ENCODE results near the gene SLC7A4. TPM values are rescaled to one million over a fixed set of nuclear protein-coding genes. Genes with fewer than 3 reads are reported as not detected.

The SLC7A4 gene
- total and polyA plus RNA-seq, 2 of the 8 experiments (the other 6 are each of a cell fraction or from before 2014, with no cell fraction given), result 0.92 TPM; not detected in 1

DNA sequence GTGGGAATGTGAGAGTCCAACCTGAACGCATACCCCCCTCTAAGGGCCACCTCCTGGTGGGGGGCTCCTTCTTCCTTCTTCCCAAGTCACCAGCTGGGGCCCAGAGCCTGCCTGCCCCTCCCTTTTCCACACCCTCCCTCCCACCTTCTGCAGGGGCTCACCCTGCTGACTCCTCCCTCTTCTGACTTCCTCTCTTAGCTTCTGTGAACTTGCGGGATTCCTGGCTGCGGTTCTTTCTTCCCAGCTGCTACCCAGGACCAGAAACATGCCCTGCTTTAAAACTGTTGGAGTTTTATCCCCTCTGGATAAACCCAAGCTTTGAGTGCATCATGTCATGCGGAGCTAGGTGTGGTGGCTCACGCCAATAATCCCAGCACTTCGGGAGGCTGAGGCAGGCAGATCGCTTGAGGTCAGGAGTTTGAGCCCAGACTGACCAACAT is 23.5 kb upstream of the SLC7A4 start (continued):
- TF ChIP-seq, protein P1, sequence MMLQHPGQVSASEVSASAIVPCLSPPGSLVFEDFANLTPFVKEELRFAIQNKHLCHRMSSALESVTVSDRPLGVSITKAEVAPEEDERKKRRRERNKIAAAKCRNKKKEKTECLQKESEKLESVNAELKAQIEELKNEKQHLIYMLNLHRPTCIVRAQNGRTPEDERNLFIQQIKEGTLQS (IDR thresholded peaks at IDR 0.05; ENCODE audit: insufficient read depth, low read depth, low read length), result no peak
- TF ChIP-seq GABPA (IDR thresholded peaks at IDR 0.05; ENCODE audit: borderline replicate concordance, insufficient read depth, low read length) (no peak), POU5F1 (IDR thresholded peaks at IDR 0.05; ENCODE audit: low read depth, low read length) (no peak), JUND (IDR thresholded peaks at IDR 0.05; ENCODE audit: low read length) (no peak), SIRT6 (IDR thresholded peaks at IDR 0.05; ENCODE audit: low read length) (no peak), KDM1A (IDR thresholded peaks at IDR 0.05; ENCODE audit: borderline replicate concordance, low read length) (no peak), YY1 (IDR thresholded peaks at IDR 0.05; ENCODE audit: low read depth, low read length) (no peak)

Data from H1 (cell line).